Keratinocyte (primary cell): ENCODE data around the gene CACNB3. TPM values are rescaled to one million over a fixed set of nuclear protein-coding genes. Genes with fewer than 3 reads are reported as not detected.
"Not testable (repeated sequence)": the region's sequence is repeated elsewhere in the genome, so short reads cannot be mapped to it uniquely, and the experiment has no call there.

ENCODE experiments used
- DNase-seq: peaks from one replicate; pipeline ENCODE4 v3.0.0-alpha.2; 2011; ENCODE audit warnings: low read depth, missing footprints, low spot score
- FAIRE-seq: peaks from 2 replicates; lab custom pipeline; 2011; peaks lifted over from hg19 to GRCh38; lab: Jason Lieb, UNC
- H2AFZ ChIP-seq: 2 replicates; pipeline ENCODE4 v1.6.0; 2012; ENCODE audit warnings: low read length, control low read depth, inconsistent platforms; ENCODE audit not compliant: control insufficient read depth
- H3K27ac ChIP-seq: 2 replicates; pipeline ENCODE4 v1.5.1; 2011; ENCODE audit warnings: low read length; ENCODE audit not compliant: control insufficient read depth, insufficient read depth
- H3K27me3 ChIP-seq: 3 replicates; pipeline ENCODE4 v1.6.0; 2011; ENCODE audit warnings: low read length; ENCODE audit not compliant: control insufficient read depth, insufficient read depth; ENCODE audit errors: extremely low read depth
- H3K36me3 ChIP-seq, 2 experiments: 2 replicates in 1 of 2; 3 replicates in 1 of 2; pipeline ENCODE4 v1.5.1; 2011; ENCODE audit warnings: low read length in 2 of 2, mild to moderate bottlenecking in 1 of 2; ENCODE audit not compliant: control insufficient read depth in 2 of 2, insufficient read depth in 2 of 2; ENCODE audit errors: extremely low read depth in 1 of 2
- H3K4me1 ChIP-seq: 3 replicates; pipeline ENCODE4 v1.5.1; 2011; ENCODE audit warnings: low read length; ENCODE audit not compliant: control insufficient read depth, insufficient read depth; ENCODE audit errors: extremely low read depth
- H3K4me2 ChIP-seq: 3 replicates; pipeline ENCODE4 v1.6.0; 2011; ENCODE audit warnings: low read depth, low read length; ENCODE audit not compliant: control insufficient read depth, insufficient read depth; ENCODE audit errors: extremely low read depth
- H3K4me3 ChIP-seq, 3 experiments: fragments of 200-600 bp in 1 of 3; sonication (generic) in 1 of 3; 2 replicates in 2 of 3; 3 replicates in 1 of 3; pipeline ENCODE4 v1.5.1; 2011 to 2016; ENCODE audit warnings: low read length in 3 of 3, mild to moderate bottlenecking in 3 of 3, control low read depth in 2 of 3, inconsistent platforms in 1 of 3, low read depth in 1 of 3, mixed read lengths in 1 of 3, mixed run types in 1 of 3, moderate library complexity in 1 of 3; ENCODE audit not compliant: control insufficient read depth in 2 of 3, insufficient read depth in 2 of 3; ENCODE audit errors: extremely low read depth in 1 of 3
- H3K79me2 ChIP-seq: 2 replicates; pipeline ENCODE4 v1.6.0; 2012; ENCODE audit warnings: low read length; ENCODE audit not compliant: control insufficient read depth, insufficient read depth
- H3K9ac ChIP-seq: 3 replicates; pipeline ENCODE4 v1.6.0; 2011; ENCODE audit warnings: low read length; ENCODE audit not compliant: control insufficient read depth, insufficient read depth; ENCODE audit errors: extremely low read depth
- H3K9me1 ChIP-seq: 3 replicates; pipeline ENCODE4 v1.6.0; 2011; ENCODE audit warnings: low read length; ENCODE audit not compliant: control insufficient read depth, insufficient read depth; ENCODE audit errors: extremely low read depth
- H3K9me3 ChIP-seq: 2 replicates; pipeline ENCODE4 v1.5.1; 2012; ENCODE audit warnings: low read depth, low read length; ENCODE audit not compliant: control insufficient read depth
- H4K20me1 ChIP-seq: 3 replicates; pipeline ENCODE4 v1.6.0; 2011; ENCODE audit warnings: low read length; ENCODE audit not compliant: control insufficient read depth, insufficient read depth; ENCODE audit errors: extremely low read depth
- CTCF ChIP-seq, 3 experiments: IDR thresholded peaks in 1 of 3; conservative IDR thresholded peaks in 1 of 3; optimal IDR thresholded peaks in 1 of 3; 2 replicates in 2 of 3; 3 replicates in 1 of 3; pipeline versions ENCODE3 to v1.5.1; 2011; ENCODE audit warnings: low read length in 3 of 3, mild to moderate bottlenecking in 3 of 3, moderate library complexity in 2 of 3, control low read depth in 1 of 3, inconsistent platforms in 1 of 3; ENCODE audit not compliant: insufficient read depth in 2 of 3; ENCODE audit errors: extremely low read depth in 1 of 3
- EZH2 ChIP-seq: IDR thresholded peaks from one replicate; pipeline ENCODE4 v1.6.1; 2012; ENCODE audit warnings: inconsistent platforms, mild to moderate bottlenecking, low read length, moderate library complexity
- dilution Hi-C: fragments of 300-500 bp; cut with MboI; formaldehyde crosslinking; loops from one replicate; pipeline ENCODE4 v1.7.0; 2020; ENCODE audit warnings: low sequenced_read_pairs; ENCODE audit not compliant: extremely low pct_ligation_motif_present
- polyA plus RNA-seq, 5 experiments: library from polyadenylated mRNA; depleted of rRNA in 3 of 5; stranded (reverse) in 3 of 5; stranded (forward) in 1 of 5; unstranded in 1 of 5; fragments of >200 nt; gene quantifications; 1 replicate in 1 of 5; 2 replicates in 3 of 5; 3 replicates in 1 of 5; pipeline versions ENCODE4 v1.2.1 to v1.2.3, GENCODE V29; 2011 to 2012; ENCODE audit warnings: missing spikeins in 2 of 5, low read depth in 1 of 5, low replicate concordance in 1 of 5

The CACNB3 gene
- polyA plus RNA-seq, 1 donor (not counting 4 experiments of a cell fraction or from before 2014, with no cell fraction given), result 16.1 TPM

GRCh38 chr12:48854488-48854887 is 36.2 kb downstream of the CACNB3 start:
- H3K4me3 ChIP-seq, result no peak overlapping the region
- dilution Hi-C loops, result no loop called here
- FAIRE-seq, result no peak

GRCh38 chr12:48854932-48855331 is 36.6 kb downstream of the CACNB3 start:
- H3K4me2 ChIP-seq, H2AFZ ChIP-seq, H3K4me3 ChIP-seq, H3K27me3 ChIP-seq, dilution Hi-C loops, H3K27ac ChIP-seq, FAIRE-seq, DNase-seq, H4K20me1 ChIP-seq, H3K9me3 ChIP-seq, H3K9me1 ChIP-seq, H3K9ac ChIP-seq, H3K36me3 ChIP-seq: not testable (repeated sequence)
- H3K4me1 ChIP-seq, result peaks cover 16% of the 10 kb centered on the region
- H3K79me2 ChIP-seq, result peaks cover 20% of the 10 kb centered on the region

More at GRCh38 chr12:48854488-48854887, 36.2 kb downstream of the CACNB3 start:
- Histone ChIP-seq H2AFZ (no peak overlapping the region), H3K4me2 (no peak overlapping the region), H3K9me1 (no peaks in the 10 kb centered on the region), H4K20me1 (no peaks in the 10 kb centered on the region), H3K9ac (no peak overlapping the region), H3K9me3 (no peaks in the 10 kb centered on the region), H3K36me3 (no peaks in the 10 kb centered on the region), H3K27ac (no peak overlapping the region), H3K27me3 (no peaks in the 10 kb centered on the region), H3K79me2 (peaks cover 25% of the 10 kb centered on the region), H3K4me1 (peaks cover 16% of the 10 kb centered on the region)
- no peak for DNase-seq
- no peak for TF ChIP-seq EZH2
- TF ChIP-seq CTCF (optimal IDR thresholded peaks at IDR 0.05 in 1 of 3, IDR thresholded peaks at IDR 0.05 in 1 of 3, conservative IDR thresholded peaks at IDR 0.05 in 1 of 3; ENCODE audit: extremely low read depth in 1 of 3, insufficient read depth in 2 of 3, low read length in 3 of 3), result no peak

GRCh38 chr12:48856379-48856778 is 38.1 kb downstream of the CACNB3 start:
- no peak overlapping the region for H2AFZ ChIP-seq
- dilution Hi-C loops, result no loop called here

More at GRCh38 chr12:48856379-48856778, 38.1 kb downstream of the CACNB3 start:
- H3K4me2 ChIP-seq, result no peak overlapping the region
- H3K9me3 ChIP-seq, result no peaks in the 10 kb centered on the region
- TF ChIP-seq EZH2, result no peak
- TF ChIP-seq CTCF (optimal IDR thresholded peaks at IDR 0.05 in 1 of 3, IDR thresholded peaks at IDR 0.05 in 1 of 3, conservative IDR thresholded peaks at IDR 0.05 in 1 of 3; ENCODE audit: extremely low read depth in 1 of 3, insufficient read depth in 2 of 3, low read length in 3 of 3), result no peak
- DNase-seq, result no peak
- H3K27me3 ChIP-seq, result no peaks in the 10 kb centered on the region
- no peaks in the 10 kb centered on the region for H3K9me1 ChIP-seq
- no peak overlapping the region for H3K9ac ChIP-seq
- H3K36me3 ChIP-seq, result no peaks in the 10 kb centered on the region
- H3K4me3 ChIP-seq, result no peak overlapping the region
- H3K27ac ChIP-seq, result no peak overlapping the region
- no peak for FAIRE-seq
- peaks cover 6% of the 10 kb centered on the region for H3K79me2 ChIP-seq
- H4K20me1 ChIP-seq, result no peaks in the 10 kb centered on the region
- H3K4me1 ChIP-seq, result peaks cover 17% of the 10 kb centered on the region
